Measurements from ENCODE around the gene SHC4.

GRCh38 chr15:48785712-48786111, 178.0 kb downstream of the SHC4 start:
- TF ChIP-seq EZH2 (IDR thresholded peaks at IDR 0.05; ENCODE audit: low read depth) = no peak
- TF ChIP-seq, protein P1, sequence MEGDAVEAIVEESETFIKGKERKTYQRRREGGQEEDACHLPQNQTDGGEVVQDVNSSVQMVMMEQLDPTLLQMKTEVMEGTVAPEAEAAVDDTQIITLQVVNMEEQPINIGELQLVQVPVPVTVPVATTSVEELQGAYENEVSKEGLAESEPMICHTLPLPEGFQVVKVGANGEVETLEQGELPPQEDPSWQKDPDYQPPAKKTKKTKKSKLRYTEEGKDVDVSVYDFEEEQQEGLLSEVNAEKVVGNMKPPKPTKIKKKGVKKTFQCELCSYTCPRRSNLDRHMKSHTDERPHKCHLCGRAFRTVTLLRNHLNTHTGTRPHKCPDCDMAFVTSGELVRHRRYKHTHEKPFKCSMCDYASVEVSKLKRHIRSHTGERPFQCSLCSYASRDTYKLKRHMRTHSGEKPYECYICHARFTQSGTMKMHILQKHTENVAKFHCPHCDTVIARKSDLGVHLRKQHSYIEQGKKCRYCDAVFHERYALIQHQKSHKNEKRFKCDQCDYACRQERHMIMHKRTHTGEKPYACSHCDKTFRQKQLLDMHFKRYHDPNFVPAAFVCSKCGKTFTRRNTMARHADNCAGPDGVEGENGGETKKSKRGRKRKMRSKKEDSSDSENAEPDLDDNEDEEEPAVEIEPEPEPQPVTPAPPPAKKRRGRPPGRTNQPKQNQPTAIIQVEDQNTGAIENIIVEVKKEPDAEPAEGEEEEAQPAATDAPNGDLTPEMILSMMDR (conservative IDR thresholded peaks at IDR 0.05) = no peak

Data from PC-9 (cell line).